CD4-positive, alpha-beta T cell (primary cell): ENCODE data around the gene CCDC83. TPM values are rescaled to one million over a fixed set of nuclear protein-coding genes. Genes with fewer than 3 reads are reported as not detected.

Source experiments
- ATAC-seq: fragments of 200-7000 bp; cut with Tn5 transposase; one replicate; pipeline ENCODE4 v1.10.0; 2022; ENCODE audit warnings: mild to moderate bottlenecking; ENCODE audit not compliant: poor library complexity
- CTCF ChIA-PET: fragments of 350-600 bp; sonication (Branson Sonifier 250); formaldehyde crosslinking; loops from one replicate; lab custom pipeline; 2021; ENCODE audit warnings: antibody characterized with exemption, inconsistent platforms; lab: Charles Lee
- POLR2A ChIA-PET: fragments of 350-600 bp; sonication (Branson Sonifier 250); formaldehyde crosslinking; loops from one replicate; lab custom pipeline; 2021; ENCODE audit warnings: antibody characterized with exemption, inconsistent platforms; lab: Charles Lee
- DNase-seq, 14 experiments: peaks; one replicate each; pipeline ENCODE4 v3.0.0-alpha.2; 2013 to 2020; ENCODE audit warnings: mixed read lengths in 2 of 14
- H3K27ac ChIP-seq, 2 donors: one replicate each; pipeline versions ENCODE4 v1.5.1 to v1.7.0; 2013; ENCODE audit warnings: low read length in 2 of 2, low read depth in 1 of 2, mild to moderate bottlenecking in 1 of 2
- H3K27me3 ChIP-seq, 2 experiments: 1 replicate in 1 of 2; 2 replicates in 1 of 2; pipeline versions ENCODE4 v1.6.1 to v1.7.0; 2013; ENCODE audit warnings: low read length in 2 of 2, control low read depth in 1 of 2, mild to moderate bottlenecking in 1 of 2, moderate library complexity in 1 of 2; ENCODE audit not compliant: insufficient read depth in 2 of 2, control insufficient read depth in 1 of 2
- H3K36me3 ChIP-seq: one replicate; pipeline ENCODE4 v1.6.1; 2013; ENCODE audit warnings: low read length, control low read depth; ENCODE audit not compliant: insufficient read depth
- H3K4me1 ChIP-seq: one replicate; pipeline ENCODE4 v1.6.1; 2013; ENCODE audit warnings: low read length, control low read depth; ENCODE audit not compliant: insufficient read depth
- H3K4me3 ChIP-seq: one replicate; pipeline ENCODE4 v1.5.1; 2013; ENCODE audit warnings: mild to moderate bottlenecking, low read length, moderate library complexity
- H3K9me3 ChIP-seq, 2 experiments: 1 replicate in 1 of 2; 2 replicates in 1 of 2; pipeline versions ENCODE4 v1.6.1 to v1.7.0; 2013; ENCODE audit warnings: low read length in 2 of 2, mild to moderate bottlenecking in 2 of 2, control low read depth in 1 of 2, moderate library complexity in 1 of 2; ENCODE audit not compliant: control insufficient read depth in 1 of 2, insufficient read depth in 1 of 2
- H3K27ac Mint-ChIP-seq: one replicate; pipeline ENCODE4 v1.8.0; 2020; ENCODE audit warnings: mixed read lengths
- H3K27me3 Mint-ChIP-seq: one replicate; pipeline ENCODE4 v1.8.0; 2021; ENCODE audit warnings: mixed read lengths
- H3K36me3 Mint-ChIP-seq: one replicate; pipeline ENCODE4 v1.8.0; 2021; ENCODE audit warnings: low read depth, mixed read lengths
- H3K4me1 Mint-ChIP-seq: one replicate; pipeline ENCODE4 v1.8.0; 2021; ENCODE audit warnings: low read depth, mixed read lengths
- H3K4me3 Mint-ChIP-seq: one replicate; pipeline ENCODE4 v1.8.0; 2020; ENCODE audit warnings: mild to moderate bottlenecking, mixed read lengths
- H3K9me3 Mint-ChIP-seq: one replicate; pipeline ENCODE4 v1.8.0; 2020; ENCODE audit warnings: mixed read lengths
- intact Hi-C, 2 experiments: fragments of 100-400 bp; cut with DNase I in 1 of 2; cut with micrococcal nuclease in 1 of 2; formaldehyde crosslinking; loops; one replicate each; pipeline versions ENCODE4 v1.15.1 to v1.9.0; 2023 to 2025; cut with DNase I, micrococcal nuclease
- total RNA-seq, 174 experiments: library from RNA in 2 of 174; stranded (reverse) in 2 of 174; gene quantifications; one replicate each; pipeline ENCODE4 v1.2.3 and lab custom pipeline; 2021 to 2026
- TF ChIP-seq, protein P1 (sequence below): fragments of 200-600 bp; IDR thresholded peaks from one replicate; pipeline ENCODE4 v1.8.0; 2022; ENCODE audit warnings: antibody characterized with exemption, mild to moderate bottlenecking

The CCDC83 gene
- total RNA-seq, 2 experiments from 2014 or later: not detected

DNA sequence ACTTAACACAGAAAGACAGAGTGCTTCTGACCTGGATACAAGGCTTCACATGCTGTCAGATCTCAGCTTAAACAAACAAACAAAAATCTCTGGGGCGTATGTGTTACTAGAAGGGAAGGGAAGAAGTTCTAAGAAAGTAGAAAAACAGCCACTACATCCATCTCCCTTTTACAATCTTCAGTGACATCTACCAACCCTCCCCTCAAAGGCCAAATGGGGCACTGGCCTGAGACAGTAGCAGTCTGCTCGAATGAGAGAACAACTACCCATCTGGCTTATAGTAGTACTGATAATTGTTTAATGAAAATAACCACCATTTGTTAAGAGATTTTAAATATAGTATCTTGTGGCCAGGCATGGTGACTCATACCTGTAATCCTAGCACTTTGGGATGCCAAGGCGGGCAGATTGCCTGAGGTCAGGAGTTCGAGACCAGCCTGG is 29.4 kb downstream of the CCDC83 start:
- TF ChIP-seq, protein P1, sequence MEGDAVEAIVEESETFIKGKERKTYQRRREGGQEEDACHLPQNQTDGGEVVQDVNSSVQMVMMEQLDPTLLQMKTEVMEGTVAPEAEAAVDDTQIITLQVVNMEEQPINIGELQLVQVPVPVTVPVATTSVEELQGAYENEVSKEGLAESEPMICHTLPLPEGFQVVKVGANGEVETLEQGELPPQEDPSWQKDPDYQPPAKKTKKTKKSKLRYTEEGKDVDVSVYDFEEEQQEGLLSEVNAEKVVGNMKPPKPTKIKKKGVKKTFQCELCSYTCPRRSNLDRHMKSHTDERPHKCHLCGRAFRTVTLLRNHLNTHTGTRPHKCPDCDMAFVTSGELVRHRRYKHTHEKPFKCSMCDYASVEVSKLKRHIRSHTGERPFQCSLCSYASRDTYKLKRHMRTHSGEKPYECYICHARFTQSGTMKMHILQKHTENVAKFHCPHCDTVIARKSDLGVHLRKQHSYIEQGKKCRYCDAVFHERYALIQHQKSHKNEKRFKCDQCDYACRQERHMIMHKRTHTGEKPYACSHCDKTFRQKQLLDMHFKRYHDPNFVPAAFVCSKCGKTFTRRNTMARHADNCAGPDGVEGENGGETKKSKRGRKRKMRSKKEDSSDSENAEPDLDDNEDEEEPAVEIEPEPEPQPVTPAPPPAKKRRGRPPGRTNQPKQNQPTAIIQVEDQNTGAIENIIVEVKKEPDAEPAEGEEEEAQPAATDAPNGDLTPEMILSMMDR: no peak
- Histone ChIP-seq H3K4me3 (no peak overlapping the region), H3K4me1 (no peaks in the 10 kb centered on the region), H3K9me3 (no peaks in the 10 kb centered on the region), H3K27ac (no peak overlapping the region), H3K27me3 (no peaks in the 10 kb centered on the region), H3K36me3 (no peaks in the 10 kb centered on the region)
- Mint-ChIP-seq H3K4me3 (no peak overlapping the region), H3K36me3 (no peaks in the 10 kb centered on the region), H3K27ac (no peak overlapping the region), H3K9me3 (no peaks in the 10 kb centered on the region), H3K27me3 (peaks cover 3% of the 10 kb centered on the region), H3K4me1 (no peaks in the 10 kb centered on the region)
- ChIA-PET POLR2A (no interaction called here), CTCF (no interaction called here)
- no peak for DNase-seq
- ATAC-seq: no peak
- intact Hi-C loops: no loop called here

DNA sequence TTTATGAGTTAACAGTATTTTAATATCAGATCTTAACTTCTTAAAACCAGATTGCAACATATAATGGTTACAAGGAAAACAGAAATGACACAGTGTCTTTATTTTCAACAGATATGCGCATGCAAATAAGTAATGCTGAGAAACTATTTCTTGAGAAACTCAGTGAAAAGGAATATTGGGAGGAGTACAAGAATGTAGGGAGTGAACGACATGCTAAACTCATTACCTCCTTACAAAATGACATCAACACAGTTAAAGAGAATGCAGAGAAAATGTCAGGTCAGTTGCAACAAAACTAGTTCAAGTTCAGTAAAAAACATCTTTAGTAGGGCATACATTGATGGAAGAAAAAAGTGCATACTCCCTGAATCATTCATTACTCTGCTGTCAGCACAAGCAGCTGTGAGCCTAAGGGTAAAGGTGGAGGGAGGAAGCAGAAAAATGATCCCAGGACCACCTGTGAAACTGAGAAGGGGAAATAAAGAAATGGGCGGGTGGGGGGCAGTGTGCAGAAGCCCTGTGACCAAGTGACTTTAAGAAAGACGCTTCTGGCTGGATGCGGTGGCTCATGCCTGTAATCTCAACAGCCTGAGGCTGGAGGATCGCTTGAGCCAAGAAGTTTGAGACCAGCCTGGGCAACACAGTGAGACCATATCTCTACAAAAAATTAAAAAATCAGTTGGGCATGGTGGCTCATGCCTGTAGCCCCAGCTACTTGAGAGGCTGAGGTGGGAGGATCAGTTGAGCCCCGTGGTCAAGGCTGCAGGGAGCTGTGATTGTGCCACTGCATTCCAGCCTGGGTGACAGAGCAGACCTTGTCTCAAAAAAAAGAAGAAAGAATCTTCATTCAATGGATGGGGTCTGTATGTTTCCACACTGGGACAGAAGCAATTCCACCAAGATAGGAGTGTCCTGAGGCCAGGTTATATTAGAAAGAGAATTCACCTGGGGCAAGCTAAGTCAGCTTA is 31.2 kb downstream of the CCDC83 start:
- no peak for ATAC-seq
- Histone ChIP-seq H3K4me1 (no peaks in the 10 kb centered on the region), H3K9me3 (no peaks in the 10 kb centered on the region), H3K27ac (no peak overlapping the region), H3K36me3 (no peaks in the 10 kb centered on the region), H3K27me3 (no peaks in the 10 kb centered on the region), H3K4me3 (no peak overlapping the region)
- Mint-ChIP-seq H3K9me3 (no peaks in the 10 kb centered on the region), H3K27ac (no peak overlapping the region), H3K27me3 (peaks cover 3% of the 10 kb centered on the region), H3K36me3 (no peaks in the 10 kb centered on the region), H3K4me3 (no peak overlapping the region), H3K4me1 (no peaks in the 10 kb centered on the region)
- DNase-seq: no peak
- intact Hi-C loops: no loop called here
- POLR2A ChIA-PET: no interaction called here
- TF ChIP-seq, protein P1: no peak
- CTCF ChIA-PET: interaction anchor here (0.8 to 1.2 kb wide), 2 partner anchors 8 to 29 kb away, joined by 3 read pairs; no protein-coding TSS in a partner anchor

DNA sequence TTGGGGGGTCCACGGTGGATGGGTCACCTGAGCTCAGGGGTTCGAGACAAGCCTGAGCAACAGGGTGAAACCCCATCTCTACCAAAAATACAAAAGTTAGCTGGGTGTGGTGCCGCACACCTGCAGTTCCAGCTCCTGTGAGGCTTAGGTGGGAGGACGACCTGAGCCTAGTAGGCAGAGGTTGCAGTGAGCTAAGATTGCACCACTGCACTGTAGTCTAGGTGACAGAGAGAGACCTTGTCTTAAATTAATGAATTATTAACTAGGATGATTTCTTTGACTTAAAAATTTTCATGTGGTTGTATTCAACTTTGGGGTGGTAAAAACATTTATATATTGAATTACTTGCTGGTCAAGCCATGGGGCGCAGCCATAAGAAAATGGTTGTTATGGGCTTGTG is 33.9 kb downstream of the CCDC83 start:
- H3K4me1 ChIP-seq: no peaks in the 10 kb centered on the region
- no peaks in the 10 kb centered on the region for H3K27me3 Mint-ChIP-seq
- H3K36me3 Mint-ChIP-seq: no peaks in the 10 kb centered on the region
- H3K9me3 ChIP-seq: no peaks in the 10 kb centered on the region
- no peak overlapping the region for H3K27ac Mint-ChIP-seq
- ATAC-seq (no peak), DNase-seq (no peak)
- POLR2A ChIA-PET: no interaction called here
- H3K4me1 Mint-ChIP-seq: no peaks in the 10 kb centered on the region
- H3K27ac ChIP-seq: no peak overlapping the region
- no peak overlapping the region for H3K4me3 ChIP-seq
- no peak overlapping the region for H3K4me3 Mint-ChIP-seq
- CTCF ChIA-PET: no interaction called here
- H3K27me3 ChIP-seq: no peaks in the 10 kb centered on the region
- H3K36me3 ChIP-seq: no peaks in the 10 kb centered on the region
- H3K9me3 Mint-ChIP-seq: no peaks in the 10 kb centered on the region
- TF ChIP-seq, protein P1: no peak
- intact Hi-C loops: no loop called here
